Measurements from ENCODE around the gene SEC14L1.
"Not testable (repeated sequence)": the region's sequence is repeated elsewhere in the genome, so short reads cannot be mapped to it uniquely, and the experiment has no call there.

SEC14L1 gene

DNA sequence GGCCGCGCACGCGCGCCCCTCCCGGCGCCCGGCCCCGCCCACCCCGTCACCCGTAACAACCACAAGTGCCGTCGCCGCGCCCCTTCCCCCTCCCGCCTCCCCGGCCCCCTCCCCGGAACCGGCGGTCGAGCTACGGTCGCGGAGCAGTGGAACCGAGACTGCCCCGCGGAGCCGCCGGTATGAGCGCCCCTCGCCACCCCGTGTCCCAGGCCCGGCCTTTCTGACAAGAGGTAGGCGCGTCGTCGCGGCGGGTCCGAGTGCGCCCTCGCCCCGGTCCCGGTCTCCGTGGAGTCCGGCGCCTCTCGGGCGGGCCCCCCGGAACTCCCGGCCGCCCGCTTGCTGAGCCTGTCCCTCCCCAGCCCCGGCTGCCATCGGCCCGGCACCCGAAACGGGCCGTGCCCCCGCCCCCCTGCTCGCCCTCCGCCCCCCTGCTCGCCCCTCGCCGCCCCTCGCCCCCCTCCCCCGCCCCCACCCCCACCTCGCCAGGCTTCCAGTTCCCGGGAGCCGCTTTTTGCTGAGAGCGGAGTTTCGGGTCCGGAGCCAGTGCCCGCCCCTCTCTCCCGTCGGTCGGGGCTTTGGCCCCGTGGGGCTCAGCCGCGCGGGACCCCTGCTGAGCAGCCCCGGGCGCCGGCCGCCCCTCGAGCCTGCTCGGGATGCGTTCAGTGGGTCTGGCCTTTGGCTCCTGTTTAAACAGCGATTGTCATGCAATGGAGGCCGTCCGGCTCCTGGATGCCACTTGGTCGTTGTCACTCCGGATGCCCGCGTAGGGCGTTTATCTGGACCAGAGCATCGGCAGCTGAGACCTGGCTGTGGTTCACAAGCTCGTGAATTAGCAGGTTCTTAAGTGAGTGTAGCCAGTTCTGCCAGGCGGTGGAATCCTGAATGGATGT lies at the start of gene SEC14L1:
Gene SEC14L1 (plus strand): TSS at position 92 of the 890 bp plus-strand sequence. CDS start 2,628 bp downstream, outside the sequence.
- DNase-seq: no peak

DNA sequence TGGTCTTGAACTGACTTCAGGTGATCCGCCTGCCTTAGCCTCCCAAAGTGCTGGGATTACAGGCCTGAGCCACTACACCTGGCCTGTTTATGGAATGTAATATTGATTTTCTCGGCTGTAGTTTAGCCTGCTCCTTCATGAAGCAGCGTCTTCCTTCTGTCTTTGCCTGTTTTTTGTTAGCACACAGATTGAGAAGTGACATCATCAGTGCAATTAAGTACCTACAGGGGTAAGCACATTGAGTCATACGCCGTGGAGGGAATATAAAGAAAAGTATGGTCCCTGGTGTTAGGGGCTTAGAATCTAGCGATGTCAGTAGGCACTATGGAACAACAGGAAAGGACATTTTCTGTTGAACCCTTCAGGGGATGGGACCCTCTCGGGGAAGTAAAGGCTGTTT lies 48.7 kb upstream of the SEC14L1 start:
- no peak for DNase-seq

DNA sequence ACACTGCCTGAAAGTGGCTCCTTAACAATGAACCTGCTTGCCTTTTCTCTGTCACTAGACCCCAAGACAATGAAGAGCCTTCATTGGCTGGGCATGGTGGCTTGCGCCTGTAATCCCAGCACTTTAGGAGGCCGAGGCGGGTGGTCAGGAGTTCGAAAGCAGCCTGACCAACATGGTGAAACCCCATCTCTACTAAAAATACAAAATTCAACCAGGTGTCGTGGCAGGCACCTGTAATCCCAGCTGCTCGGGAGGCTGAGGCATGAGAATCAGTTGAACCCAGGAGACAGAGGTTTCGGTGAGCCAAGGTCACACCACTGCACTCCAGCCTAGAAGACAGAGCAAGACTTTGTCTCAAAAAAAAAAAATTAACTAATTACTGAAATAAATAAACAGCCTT lies 45.3 kb upstream of the SEC14L1 start:
- no peak for DNase-seq

DNA sequence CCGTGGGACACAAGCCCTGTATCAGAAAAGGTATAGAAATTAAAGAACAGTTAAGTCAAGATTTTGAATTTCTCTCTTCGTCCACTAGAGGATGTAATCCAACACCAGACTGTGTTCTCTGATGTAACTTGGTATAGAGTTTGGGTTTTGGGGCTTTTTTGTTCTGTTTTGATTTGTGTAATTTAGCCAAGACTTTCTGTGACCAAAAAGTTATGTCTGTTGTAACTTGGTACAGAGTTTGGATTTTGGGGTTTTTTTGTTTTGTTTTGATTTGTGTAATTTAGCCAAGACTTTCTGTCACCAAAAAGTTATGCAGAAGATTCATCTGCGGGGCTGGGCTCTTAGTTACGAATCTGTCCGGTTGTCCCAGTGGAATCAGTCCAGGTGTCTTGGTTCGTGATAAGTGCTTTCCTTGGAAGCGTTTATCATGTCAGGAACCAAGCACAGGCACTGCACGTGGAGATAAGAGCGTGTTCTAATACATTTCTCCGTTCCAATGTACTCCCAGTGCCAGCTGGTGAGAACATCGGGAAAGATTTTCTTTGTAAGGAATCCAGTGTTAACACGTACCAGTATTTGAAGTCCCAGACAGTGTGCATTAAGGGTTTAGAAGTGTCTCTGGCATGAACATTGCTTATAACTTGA lies 44.1 kb upstream of the SEC14L1 start:
- no peak for DNase-seq

DNA sequence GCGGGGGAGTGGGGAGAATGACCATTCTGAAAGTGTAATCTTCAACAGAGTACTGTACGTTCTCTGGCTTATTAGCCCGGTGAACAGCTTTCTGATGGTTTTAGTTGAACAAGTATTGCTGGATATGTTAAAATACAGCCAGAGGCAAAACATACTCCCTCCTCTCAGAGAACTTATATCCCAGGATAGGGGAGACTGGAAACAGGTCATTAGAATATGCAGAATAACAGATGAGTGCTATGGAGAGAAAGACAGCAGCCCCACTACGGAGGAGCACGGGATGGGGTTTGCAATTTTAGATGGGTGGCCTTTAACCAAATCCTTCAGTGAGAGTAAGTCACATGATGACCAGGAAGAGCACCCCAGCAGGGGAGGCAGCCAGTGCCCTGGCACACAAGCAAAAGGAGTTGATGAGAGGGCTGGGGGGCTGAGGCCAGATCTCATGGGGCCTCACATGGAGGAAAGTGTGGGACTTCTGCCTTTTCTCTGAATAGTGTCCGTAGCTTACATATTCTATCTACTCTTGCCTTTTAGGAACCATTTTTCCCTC lies 43.1 kb upstream of the SEC14L1 start:
- no peak for DNase-seq

DNA sequence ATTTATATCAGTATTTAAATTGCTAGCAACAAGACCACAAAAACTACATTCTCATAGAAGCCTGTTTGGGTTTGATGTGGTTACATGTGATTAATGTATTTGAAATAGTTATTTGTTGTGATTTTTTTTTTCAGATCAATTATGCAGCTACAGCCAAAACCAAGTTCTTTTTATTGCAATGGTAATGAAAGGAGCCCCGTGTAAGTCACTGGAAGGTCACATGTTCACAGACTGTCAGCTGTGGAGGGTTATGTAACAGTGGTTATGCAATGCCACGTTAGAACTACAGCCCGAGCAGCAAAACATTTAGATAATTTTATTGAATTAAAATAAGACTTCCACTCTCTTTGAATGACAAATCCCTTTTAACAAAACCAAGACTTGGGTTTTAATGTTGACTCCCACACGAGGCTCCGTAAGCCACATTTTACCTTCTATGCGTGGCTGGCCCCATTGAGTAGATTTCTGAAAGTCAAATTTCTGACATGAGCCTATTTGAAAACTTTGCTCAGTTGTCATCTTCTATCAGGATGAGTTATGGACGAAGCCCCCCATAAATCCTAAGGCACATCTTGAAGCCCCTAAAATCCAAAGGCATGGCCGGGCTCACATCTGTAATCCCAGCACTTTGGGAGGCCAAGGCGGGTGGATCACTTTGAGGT lies 41.8 kb upstream of the SEC14L1 start:
- no peak for DNase-seq

DNA sequence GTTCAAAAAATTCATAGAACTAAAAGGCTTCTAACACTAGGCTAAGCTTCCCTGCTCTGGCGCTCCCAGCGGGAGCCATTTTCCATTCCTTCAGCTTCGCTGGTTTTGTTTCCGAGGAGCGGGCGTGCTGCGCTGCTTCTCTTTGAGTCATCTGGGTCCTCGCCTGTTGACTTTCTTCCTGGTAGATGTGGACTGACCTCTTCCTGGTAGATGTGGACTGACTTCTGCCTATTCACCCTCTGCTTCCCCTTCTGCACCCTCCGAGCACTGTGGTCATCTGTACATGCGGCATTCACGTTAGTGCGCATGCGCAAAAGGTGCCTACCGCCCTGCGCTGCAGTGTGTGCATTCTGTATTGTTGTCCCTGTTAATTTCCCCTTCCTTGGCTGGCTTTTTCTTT lies 40.8 kb upstream of the SEC14L1 start:
- no peak for DNase-seq

DNA sequence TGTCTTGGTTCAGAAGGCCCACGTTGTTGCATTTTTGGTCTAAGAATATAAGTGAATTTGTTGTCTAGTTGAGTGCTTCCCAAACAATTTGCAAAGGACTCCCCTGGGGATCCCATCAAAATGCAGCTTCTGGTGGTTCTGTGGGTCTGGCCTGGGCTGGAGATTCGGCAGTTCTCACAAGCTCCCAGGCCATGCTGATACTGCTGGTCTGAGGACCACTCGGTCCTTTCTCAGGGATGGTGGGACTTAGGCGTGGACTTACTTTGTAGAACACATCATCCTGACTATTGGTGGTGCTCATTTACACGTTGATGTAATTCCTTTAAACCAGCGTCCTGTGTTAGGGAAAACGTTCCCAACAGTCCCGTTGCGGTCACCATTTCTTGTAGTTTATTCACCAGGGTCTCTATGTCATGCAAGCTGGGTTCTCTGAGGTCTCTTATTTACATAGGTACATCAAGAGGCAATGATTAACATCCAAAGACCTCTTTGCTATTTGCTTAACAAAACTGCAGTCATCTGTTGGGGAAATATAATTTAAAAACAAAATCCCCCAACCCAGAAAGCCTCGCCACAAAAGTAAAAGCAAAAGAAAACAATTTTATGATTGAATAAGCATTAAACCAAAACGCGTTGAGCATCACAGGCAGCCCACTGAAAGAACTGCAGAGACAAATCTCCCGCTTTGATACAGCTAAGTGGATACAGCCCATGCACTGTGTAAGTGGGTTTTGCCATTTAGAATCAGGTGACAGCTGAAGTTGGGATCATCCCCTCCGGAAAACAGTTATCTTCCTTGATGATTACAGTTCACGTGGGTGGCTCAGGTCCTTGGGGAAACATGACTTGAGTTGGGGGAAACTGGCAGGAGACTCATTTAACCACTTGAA lies 39.0 kb upstream of the SEC14L1 start:
- no peak for DNase-seq

DNA sequence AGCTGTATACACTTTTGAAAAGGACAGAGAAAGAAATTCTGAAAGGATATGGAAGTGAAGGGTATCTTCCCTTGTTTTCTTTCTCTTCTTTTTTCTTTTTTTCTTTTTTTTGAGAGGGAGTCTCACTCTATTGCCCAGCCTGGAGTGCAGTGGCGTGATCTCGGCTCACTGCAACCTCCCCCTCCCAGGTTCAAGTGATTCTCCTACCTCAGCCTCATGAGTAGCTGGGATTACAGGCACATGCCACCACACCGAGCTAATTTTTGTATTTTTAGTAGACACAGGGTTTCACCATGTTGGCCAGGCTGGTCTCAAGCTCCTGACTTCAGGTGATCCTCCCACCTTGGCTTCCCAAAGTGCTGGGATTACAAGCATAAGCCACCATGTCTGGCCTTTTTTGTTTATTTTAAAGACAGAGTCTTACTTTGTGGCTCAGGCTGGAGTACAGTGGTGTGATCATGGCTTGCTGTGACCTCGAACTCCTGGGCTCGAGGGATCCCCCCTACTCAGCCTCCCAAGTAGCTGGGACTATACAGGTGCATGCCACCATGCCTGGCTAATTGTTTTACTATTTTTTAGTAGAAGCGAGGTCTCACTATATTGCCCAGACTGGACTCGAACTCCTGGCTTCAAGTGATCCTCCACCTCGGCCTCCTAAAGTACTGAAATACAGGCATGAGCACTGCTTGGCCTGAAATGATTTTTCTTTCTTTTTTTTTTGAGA lies 38.2 kb upstream of the SEC14L1 start:
- DNase-seq: not testable (repeated sequence)

DNA sequence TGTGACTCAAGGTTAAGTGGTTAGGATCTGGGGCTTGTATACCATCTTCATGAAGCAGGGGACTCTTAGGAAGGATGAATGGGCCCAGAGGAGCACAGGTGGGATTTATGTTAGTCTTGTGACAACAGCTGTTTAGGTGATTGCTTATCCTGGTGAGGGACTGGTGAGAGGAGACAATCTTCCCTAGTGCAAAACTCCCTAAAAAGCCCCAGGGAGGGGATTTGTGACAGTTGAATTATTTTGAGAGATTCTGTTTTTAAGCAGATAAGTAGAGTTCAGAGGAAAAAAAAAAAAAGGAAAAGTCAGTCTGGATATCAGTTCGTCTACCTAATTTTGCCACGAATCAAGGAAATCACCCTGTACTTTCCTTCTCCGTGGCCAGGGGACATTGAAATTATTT lies 35.1 kb upstream of the SEC14L1 start:
- no peak for DNase-seq

DNA sequence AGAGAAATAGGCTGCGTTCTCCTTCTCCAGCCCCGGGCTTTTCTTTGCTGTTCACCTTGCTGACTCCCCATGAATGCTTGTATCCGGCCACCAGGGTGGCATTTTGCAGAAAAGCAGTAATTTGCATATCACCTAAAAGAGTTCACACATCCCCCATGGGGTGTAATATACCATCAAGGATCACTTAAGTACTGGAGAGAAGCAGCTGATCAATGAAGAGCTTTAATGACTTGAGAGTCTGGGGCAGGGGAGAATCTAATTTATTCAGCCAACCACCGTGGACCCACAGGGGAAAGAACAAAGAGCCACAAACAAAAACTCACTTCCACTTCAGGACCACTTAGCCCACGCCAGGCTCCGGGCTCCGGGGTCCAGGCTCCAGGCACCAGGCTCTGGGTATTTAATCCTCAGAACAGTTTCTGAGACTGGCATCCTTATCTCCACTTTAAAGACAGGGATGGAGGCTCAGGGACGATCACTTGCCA lies 33.9 kb upstream of the SEC14L1 start:
- no peak for DNase-seq

DNA sequence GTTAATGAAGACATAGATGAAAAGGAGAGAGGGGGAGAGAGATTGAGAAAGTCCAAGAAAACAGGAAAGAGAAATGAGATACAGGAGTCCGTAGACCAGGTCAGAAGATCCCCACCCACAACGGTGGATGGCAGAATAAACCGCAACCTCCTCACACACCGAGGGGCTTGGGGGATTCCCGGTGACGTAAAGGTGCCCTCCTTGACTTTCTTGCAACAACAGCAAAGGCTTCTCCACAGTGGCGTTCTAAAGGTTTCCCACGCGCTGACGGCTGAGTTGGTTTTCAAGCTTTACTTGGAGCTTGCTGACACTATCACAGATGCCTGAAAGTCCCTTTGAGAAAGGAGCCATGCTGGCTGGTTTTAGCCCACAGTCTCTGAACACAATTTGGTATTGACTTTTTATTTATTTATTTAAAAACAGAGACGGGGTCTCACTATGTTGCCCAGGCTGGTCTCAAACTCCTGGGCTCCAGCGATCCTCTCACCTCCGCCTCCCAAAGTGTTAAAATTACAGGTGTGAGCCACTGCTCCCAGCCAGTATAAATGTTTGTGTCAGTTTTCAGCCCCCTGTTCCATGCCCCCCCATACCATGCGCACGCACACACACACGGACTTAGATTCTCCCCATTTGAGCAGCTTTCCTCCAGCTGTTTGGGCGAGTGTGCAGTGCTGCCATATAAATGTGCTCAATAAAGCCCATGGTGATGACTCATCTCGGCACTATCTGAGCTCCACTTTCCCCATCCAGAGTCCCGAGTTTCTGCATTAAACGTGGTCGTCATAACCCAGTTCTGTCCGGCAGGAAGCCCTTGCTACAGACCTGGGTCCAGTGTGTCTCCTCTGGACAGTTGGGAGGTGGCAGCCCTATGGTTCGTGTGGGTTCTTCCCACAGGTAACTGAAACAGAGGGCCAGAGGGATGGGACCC lies 33.0 kb upstream of the SEC14L1 start:
- DNase-seq: peak in 2 of 4 experiments; percentile 22 to 42

DNA sequence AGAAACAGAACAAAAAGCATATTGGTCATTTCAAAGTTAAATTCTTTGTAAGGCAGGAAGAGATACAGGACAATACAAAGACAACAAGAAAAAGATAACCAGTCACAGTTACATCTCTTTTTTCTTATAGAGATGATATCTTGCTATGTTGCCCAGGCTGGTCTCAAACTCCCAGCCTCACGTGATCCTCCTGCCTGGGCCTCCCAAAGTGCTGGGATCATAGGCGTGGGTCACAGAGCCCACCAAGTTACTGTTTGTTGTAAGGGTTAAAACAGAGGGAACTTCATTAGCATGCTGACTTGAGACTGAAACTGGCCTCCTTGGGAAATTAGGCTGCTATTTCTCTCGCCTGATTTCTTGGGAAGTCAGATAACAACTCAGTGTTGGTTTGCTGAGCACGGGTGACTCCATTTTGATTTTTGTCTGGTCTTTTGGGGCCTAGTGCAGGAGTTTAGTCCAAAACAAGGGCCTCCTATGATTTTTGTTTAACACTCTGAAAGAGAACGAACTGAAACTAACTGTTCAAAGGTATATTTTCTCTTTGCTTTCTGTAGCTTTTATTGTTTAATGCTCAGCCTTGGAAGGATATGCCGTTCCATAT lies 31.5 kb upstream of the SEC14L1 start:
- DNase-seq: no peak

DNA sequence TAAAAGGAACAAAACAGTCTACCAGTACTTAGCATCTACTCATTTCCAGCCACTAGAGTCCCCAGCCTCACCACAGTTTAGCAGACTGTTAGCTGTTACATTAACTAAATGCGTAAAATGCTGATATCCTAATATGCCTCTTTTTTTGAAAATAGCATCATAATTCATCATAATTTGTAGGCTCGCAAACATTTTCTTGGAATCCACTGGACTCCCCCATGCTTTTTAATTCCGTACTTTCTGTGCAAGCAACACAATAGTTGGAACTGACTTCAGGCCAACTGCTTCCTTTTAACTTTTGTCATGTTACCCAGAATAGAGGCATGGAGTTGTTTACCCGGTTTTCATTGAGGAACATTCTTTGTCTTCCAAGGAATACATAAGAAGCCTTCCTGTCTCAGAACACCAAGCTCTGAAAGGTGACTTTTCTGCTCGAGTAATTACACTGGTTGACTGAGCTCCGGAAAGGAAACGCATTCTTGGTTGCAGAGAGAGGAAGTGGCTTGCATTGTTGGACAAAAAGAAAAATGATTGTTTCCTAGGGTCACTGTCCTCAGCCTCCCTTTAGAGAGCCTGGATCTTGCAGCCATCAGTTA lies 30.9 kb upstream of the SEC14L1 start:
- DNase-seq: no peak

DNA sequence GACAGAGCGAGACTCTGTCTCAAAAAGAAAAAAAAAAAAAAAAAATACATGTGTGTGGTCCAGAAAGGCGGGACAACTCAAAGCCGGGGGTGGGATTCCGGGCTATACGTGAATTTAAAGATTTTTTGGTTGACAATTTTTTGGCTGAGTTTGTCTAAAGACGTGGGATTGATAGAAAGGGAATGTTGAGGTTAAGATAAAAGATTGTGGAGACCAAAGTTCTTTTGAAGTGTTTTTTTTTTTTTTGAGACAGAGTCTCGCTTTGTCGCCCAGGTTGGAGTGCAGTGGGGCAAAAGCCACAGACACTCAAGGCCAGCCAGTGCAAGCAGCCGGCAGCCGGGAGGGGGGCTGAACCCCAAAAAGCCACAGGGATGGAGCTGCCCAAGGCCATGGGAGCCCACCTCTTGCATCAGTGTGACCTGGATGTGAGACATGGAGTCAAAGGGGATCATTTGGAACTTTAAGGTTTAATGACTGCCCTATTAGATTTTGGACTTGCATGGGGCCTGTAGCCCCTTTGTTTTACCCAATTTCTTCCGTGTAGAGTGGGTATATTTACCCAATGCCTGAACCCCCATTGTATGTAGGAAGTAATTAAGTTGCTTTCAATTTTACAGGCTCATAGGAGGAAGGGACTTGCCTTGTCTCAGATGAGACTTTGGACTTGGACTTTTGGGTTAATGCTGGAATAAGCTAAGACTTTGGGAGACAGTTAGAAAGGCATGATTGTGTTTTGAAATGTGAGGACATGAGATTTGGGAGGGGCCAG lies 29.4 kb upstream of the SEC14L1 start:
- DNase-seq: not testable (repeated sequence)

DNA sequence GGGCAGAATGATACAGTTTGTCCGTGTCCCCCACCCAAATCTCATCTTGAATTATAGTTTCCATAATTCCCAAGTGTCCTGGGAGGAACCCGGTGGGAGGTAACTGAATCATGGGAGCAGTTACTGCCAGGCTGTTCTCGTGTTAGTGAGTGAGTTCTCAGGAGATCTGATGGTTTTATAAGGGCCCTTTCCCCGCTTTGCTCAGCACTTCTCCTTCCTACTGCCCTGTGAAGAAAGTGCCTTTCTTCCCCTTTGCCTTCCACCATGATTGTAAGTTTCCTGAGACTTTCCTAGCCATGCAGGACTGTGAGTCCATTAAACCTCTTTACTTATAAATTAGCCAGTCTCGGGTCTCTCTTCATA lies 28.9 kb upstream of the SEC14L1 start:
- no peak for DNase-seq

DNA sequence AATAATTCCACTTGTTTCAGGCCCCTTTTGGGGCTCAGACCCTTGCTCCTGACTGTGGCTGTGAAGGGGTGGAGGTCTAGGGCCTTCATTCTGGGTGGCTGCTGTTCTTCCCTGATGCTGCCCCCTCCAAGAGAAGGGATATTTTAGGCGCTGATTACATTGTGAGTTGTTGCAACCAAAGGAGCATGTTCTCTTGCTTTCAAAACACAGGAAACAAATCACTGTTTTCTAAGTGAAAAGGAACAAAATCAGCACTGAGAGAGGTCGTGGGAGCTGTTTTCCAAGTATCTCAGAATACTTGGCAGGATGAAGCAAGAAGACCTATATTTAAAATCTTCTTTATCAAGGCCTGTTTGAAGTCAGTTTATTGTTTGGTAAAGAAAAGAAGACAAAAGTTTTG lies 25.3 kb upstream of the SEC14L1 start:
- no peak for DNase-seq

DNA sequence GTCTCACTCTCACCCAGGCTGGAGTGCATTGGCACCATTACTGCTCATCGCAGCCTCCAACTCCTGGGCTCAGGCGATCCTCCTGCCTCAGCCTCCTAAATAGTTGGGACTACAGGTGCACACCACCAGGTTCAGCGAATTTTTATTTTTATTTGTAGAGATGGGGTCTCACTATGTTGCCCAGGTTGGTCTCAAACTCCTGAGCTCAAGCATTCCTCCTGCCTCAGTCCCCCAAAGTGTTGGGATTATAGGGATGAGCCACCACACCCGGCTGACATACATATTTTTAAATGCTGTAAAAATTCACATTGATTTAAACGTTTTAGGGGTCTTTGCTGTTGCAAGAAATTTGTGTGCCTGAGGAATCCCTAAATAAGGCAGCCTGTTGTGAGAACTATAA lies 24.8 kb upstream of the SEC14L1 start:
- no peak for DNase-seq

DNA sequence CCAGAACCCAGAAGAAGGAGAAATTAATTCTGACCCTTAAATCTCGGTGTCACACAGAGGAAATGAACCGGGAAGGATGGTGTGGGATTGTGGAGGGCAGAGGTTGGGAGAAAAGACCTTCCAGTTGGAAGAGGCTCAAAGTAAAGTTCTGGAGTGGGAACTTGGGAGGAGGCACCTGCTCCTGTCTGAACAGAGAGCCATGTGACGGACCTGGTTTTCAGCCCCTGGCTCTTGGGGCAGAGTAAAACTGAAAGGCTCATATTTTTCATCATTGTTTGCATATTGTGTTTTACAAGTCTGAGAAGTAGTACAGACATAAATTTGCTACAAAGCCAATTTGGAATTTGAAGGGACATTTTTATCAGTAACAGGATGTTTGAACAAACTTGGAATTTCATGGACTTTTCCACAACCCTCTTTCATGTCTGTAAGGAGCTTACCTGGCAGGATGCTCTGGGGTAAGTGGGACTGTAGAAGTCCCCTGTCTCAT lies 24.4 kb upstream of the SEC14L1 start:
- no peak for DNase-seq

Measured in activated CD4-positive, CD25-positive, alpha-beta regulatory T cell (primary cell).